ENCODE data around the gene FTL. TPM values are rescaled to one million over a fixed set of nuclear protein-coding genes. Genes with fewer than 3 reads are reported as not detected.
A peak's percentile ranks its signal among the peaks of the same experiment; 100 is the strongest.

The FTL gene
- total RNA-seq, 1 experiment from 2014 or later: 1,459 TPM

DNA sequence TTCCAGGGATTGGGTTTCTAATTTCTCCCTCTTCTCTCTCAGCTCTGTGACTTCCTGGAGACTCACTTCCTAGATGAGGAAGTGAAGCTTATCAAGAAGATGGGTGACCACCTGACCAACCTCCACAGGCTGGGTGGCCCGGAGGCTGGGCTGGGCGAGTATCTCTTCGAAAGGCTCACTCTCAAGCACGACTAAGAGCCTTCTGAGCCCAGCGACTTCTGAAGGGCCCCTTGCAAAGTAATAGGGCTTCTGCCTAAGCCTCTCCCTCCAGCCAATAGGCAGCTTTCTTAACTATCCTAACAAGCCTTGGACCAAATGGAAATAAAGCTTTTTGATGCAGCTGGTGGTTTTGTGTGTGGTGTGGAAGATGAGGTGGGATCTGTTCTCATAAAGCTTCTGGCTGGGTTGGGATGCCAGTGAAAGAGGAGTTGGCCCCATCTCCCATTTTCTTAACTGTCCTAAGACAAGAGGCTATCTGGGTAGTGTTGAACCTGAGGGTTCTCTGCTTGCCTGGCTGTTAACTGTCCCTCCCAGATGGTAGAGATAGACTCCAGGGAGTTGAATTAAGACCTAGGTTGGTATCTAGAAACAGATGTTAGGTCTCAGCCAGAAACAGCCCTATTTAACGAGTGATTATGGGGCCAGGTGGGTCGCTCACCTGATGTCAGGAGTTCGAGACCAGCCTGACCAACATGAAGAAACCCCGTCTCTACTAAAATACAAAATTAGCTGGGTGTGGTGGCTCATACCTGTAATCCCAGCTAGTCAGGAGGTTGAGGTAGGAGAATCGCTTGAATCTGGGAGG, 1.6 kb downstream of the FTL start:
- H3K27ac Mint-ChIP-seq (ENCODE audit: unreplicated experiment): peak overlapping the region; percentile 99
- no peaks in the 10 kb centered on the region for H3K27me3 Mint-ChIP-seq (ENCODE audit: unreplicated experiment)
- TF ChIP-seq, protein P1, sequence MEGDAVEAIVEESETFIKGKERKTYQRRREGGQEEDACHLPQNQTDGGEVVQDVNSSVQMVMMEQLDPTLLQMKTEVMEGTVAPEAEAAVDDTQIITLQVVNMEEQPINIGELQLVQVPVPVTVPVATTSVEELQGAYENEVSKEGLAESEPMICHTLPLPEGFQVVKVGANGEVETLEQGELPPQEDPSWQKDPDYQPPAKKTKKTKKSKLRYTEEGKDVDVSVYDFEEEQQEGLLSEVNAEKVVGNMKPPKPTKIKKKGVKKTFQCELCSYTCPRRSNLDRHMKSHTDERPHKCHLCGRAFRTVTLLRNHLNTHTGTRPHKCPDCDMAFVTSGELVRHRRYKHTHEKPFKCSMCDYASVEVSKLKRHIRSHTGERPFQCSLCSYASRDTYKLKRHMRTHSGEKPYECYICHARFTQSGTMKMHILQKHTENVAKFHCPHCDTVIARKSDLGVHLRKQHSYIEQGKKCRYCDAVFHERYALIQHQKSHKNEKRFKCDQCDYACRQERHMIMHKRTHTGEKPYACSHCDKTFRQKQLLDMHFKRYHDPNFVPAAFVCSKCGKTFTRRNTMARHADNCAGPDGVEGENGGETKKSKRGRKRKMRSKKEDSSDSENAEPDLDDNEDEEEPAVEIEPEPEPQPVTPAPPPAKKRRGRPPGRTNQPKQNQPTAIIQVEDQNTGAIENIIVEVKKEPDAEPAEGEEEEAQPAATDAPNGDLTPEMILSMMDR (IDR thresholded peaks at IDR 0.05; ENCODE audit: unreplicated experiment): no peak
- no peaks in the 10 kb centered on the region for H3K9me3 Mint-ChIP-seq (ENCODE audit: low read depth, unreplicated experiment)
- CTCF ChIA-PET: interaction anchor here (1.4 kb wide), 1 partner anchor 27 kb away, joined by 4 read pairs; the partner anchor contains the start of genes GYS1 and RUVBL2
- no TSS peak for BruUV-seq (replicated peaks)
- intact Hi-C loops (cut with micrococcal nuclease; ENCODE audit: unreplicated experiment): loop anchor here (5.0 kb wide), 1 partner anchor 329 kb away; the partner anchor contains the start of gene DBP
- H3K4me3 Mint-ChIP-seq (ENCODE audit: low read depth, unreplicated experiment): peak overlapping the region; percentile 98
- no peak for DNase-seq
- peaks cover 39% of the 10 kb centered on the region for H3K4me1 Mint-ChIP-seq (ENCODE audit: low read depth, unreplicated experiment)
- H3K36me3 Mint-ChIP-seq (ENCODE audit: insufficient read depth, unreplicated experiment): peaks cover 88% of the 10 kb centered on the region

DNA sequence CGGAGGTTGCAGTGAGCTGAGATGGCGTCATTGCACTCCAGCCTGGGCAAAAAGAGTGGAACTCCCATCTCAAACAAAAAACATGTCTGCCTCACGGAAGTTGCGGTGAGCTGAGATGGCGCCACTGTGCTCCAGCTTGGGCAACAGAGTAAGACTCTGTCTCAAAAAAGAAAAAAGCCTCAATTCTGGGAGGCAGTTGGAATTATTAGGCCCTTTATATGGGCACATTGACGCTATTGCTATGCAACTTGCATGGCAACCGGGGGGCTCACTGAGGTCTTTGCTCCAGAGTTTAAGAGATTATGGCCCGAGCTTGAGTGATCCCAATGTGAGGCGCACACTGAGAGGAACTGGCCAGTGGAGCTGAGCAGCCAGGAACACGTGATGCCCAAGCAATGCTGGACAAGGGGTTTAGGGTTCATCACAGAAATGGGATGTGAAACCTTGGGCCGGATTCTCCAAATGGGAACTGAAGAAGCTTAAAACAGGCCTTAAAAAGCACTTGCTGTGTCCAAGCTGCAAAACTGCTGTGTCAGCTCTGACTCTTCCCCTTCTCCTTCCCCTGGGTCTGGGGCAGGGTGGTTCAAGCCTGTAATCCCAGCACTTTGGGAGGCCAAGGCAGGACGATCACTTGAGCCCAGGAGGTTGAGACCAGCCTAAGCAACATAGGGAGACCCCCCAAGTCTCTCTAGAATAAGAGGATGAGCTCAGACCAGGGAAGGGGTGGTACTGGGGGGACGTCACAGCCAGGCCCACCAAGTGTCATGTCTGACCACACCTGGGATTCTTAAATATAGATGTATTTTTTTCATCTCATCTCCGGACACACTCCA, 2.5 kb downstream of the FTL start:
- intact Hi-C loops (cut with micrococcal nuclease; ENCODE audit: unreplicated experiment): loop anchor here (5.0 kb wide), 1 partner anchor 330 kb away; the partner anchor contains the start of gene DBP
- TF ChIP-seq, protein P1 (IDR thresholded peaks at IDR 0.05; ENCODE audit: unreplicated experiment): no peak
- Mint-ChIP-seq H3K27me3 (ENCODE audit: unreplicated experiment) (no peaks in the 10 kb centered on the region), H3K27ac (ENCODE audit: unreplicated experiment) (peak overlapping the region; percentile 99), H3K9me3 (ENCODE audit: low read depth, unreplicated experiment) (no peaks in the 10 kb centered on the region), H3K36me3 (ENCODE audit: insufficient read depth, unreplicated experiment) (peaks cover 82% of the 10 kb centered on the region), H3K4me3 (ENCODE audit: low read depth, unreplicated experiment) (peak overlapping the region; percentile 98), H3K4me1 (ENCODE audit: low read depth, unreplicated experiment) (peaks cover 31% of the 10 kb centered on the region)
- no peak for DNase-seq
- CTCF ChIA-PET: interaction anchor here (0.6 to 1.4 kb wide), 2 partner anchors 9 to 26 kb away, joined by 3 to 4 read pairs; partner anchors contain the start of genes GYS1 and RUVBL2
- BruUV-seq (replicated peaks): no TSS peak

DNA sequence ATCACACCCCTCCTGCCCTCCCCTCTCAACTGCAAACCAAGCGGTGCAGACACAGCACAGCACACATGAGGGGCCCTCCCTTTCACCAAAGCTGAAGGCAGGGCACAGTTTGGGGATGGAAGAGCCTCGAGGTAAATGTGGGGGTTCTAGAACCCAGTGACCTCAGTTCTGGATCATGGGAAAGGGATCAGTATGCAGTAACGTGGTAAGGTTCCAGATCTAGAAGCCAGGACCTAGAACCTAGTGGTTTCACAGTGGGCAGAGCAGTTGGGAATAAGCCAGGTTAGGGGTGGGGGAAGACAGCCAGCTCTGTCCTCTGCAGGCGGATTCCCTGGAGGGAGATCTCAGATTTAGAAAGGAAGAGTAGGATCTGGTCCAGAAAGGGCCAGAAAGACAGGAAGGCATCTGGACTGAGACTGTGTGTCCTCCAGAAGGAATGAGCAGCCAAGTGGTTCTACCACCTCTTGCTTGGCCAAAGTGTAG, 3.1 kb downstream of the FTL start:
- BruUV-seq (replicated peaks): TSS peak; percentile 10
- TF ChIP-seq, protein P1 (IDR thresholded peaks at IDR 0.05; ENCODE audit: unreplicated experiment): no peak
- peaks cover 25% of the 10 kb centered on the region for H3K4me1 Mint-ChIP-seq (ENCODE audit: low read depth, unreplicated experiment)
- no peaks in the 10 kb centered on the region for H3K27me3 Mint-ChIP-seq (ENCODE audit: unreplicated experiment)
- peak overlapping the region; percentile 98 for H3K4me3 Mint-ChIP-seq (ENCODE audit: low read depth, unreplicated experiment)
- peak overlapping the region; percentile 99 for H3K27ac Mint-ChIP-seq (ENCODE audit: unreplicated experiment)
- CTCF ChIA-PET: no interaction called here
- intact Hi-C loops (cut with micrococcal nuclease; ENCODE audit: unreplicated experiment): loop anchor here (5.0 kb wide), 1 partner anchor 331 kb away; the partner anchor contains the start of gene DBP
- DNase-seq: no peak
- H3K9me3 Mint-ChIP-seq (ENCODE audit: low read depth, unreplicated experiment): no peaks in the 10 kb centered on the region
- H3K36me3 Mint-ChIP-seq (ENCODE audit: insufficient read depth, unreplicated experiment): peaks cover 75% of the 10 kb centered on the region

DNA sequence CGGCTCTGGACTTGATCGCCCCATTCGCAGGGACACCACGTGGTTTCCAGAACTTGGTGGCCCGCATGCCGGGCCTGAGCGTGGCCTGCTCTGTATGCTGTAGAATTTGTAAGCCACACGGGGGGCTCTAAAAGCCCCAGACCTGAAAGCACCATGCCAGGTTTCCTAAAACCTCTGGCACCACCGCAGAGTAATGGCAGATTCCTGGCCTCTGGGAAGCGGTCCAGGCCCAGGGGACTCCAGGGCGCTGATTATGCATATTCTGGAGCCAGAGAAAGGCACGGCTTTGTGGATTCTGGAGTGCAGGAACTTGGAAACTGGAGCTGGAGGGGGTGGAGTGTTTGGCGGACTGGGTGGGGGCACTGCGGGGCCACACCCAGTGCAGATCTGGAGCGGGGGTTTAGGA, 3.7 kb downstream of the FTL start:
- BruUV-seq (replicated peaks): no TSS peak
- Mint-ChIP-seq H3K4me3 (ENCODE audit: low read depth, unreplicated experiment) (no peak overlapping the region), H3K4me1 (ENCODE audit: low read depth, unreplicated experiment) (peaks cover 19% of the 10 kb centered on the region), H3K27ac (ENCODE audit: unreplicated experiment) (no peak overlapping the region), H3K9me3 (ENCODE audit: low read depth, unreplicated experiment) (no peaks in the 10 kb centered on the region), H3K36me3 (ENCODE audit: insufficient read depth, unreplicated experiment) (peaks cover 72% of the 10 kb centered on the region), H3K27me3 (ENCODE audit: unreplicated experiment) (no peaks in the 10 kb centered on the region)
- CTCF ChIA-PET: no interaction called here
- intact Hi-C loops (cut with micrococcal nuclease; ENCODE audit: unreplicated experiment): loop anchor here (5.0 kb wide), 1 partner anchor 332 kb away; the partner anchor contains the start of gene DBP
- TF ChIP-seq, protein P1 (IDR thresholded peaks at IDR 0.05; ENCODE audit: unreplicated experiment): no peak
- no peak for DNase-seq
